K562 (cell line): Measurements from ENCODE around the gene ELMO1. TPM values are rescaled to one million over a fixed set of nuclear protein-coding genes. Genes with fewer than 3 reads are reported as not detected.

Experiments
- BRD4 ChIP-seq: fragments of 200-600 bp; sonication (generic); IDR thresholded peaks from 2 replicates; pipeline ENCODE4 v1.6.1; 2017; ENCODE audit warnings: inconsistent platforms
- BRD9 ChIP-seq: fragments of 450-650 bp; IDR thresholded peaks from 2 replicates; pipeline ENCODE4 v1.6.1; 2018; ENCODE audit warnings: low read depth; ENCODE audit not compliant: partially characterized antibody
- CC2D1A ChIP-seq: fragments of 450-650 bp; IDR thresholded peaks from 2 replicates; pipeline ENCODE4 v1.6.1; 2017; ENCODE audit warnings: mild to moderate bottlenecking
- ELF1 ChIP-seq: fragments of 200-800 bp; sonication (Bioruptor generic); IDR thresholded peaks from 2 replicates; pipeline ENCODE4 v1.6.1; 2016; ENCODE audit warnings: missing genetic modification characterization, missing compliant biosample characterization
- ETV1 ChIP-seq: fragments of 450-650 bp; conservative IDR thresholded peaks from 2 replicates; pipeline ENCODE4 v1.6.1; 2016; ENCODE audit warnings: missing genetic modification characterization, control low read depth, low read depth, missing compliant biosample characterization
- FOXM1 ChIP-seq, 2 experiments: fragments of 450-650 bp in 1 of 2; sonication (generic) in 1 of 2; formaldehyde crosslinking in 1 of 2; IDR thresholded peaks; 2 replicates each; pipeline versions ENCODE4 v1.6.1 to v1.9.0; 2017 to 2022; ENCODE audit warnings: low read depth in 2 of 2, mild to moderate bottlenecking in 2 of 2, missing genetic modification reagents in 1 of 2, moderate library complexity in 1 of 2
- GATAD2A ChIP-seq: fragments of 450-650 bp; IDR thresholded peaks from 2 replicates; pipeline ENCODE4 v1.6.1; 2017
- HDAC3 ChIP-seq: fragments of 450-650 bp; IDR thresholded peaks from 2 replicates; pipeline ENCODE4 v1.6.1; 2018; ENCODE audit warnings: borderline replicate concordance, mild to moderate bottlenecking, moderate library complexity; ENCODE audit not compliant: partially characterized antibody
- HDAC8 ChIP-seq: fragments of 450-650 bp; IDR thresholded peaks from 2 replicates; pipeline ENCODE4 v1.6.1; 2016; ENCODE audit warnings: mild to moderate bottlenecking, missing genetic modification characterization, moderate library complexity, missing compliant biosample characterization
- HIVEP1 ChIP-seq: fragments of 250-450 bp; sonication (Bioruptor Pico); IDR thresholded peaks from 2 replicates; pipeline ENCODE4 v1.4.0; 2020; ENCODE audit warnings: mild to moderate bottlenecking
- HLTF ChIP-seq: fragments of 450-650 bp; IDR thresholded peaks from 2 replicates; pipeline ENCODE4 v1.6.1; 2016
- HNRNPH1 ChIP-seq: fragments of 200-400 bp; formaldehyde crosslinking; optimal IDR thresholded peaks from 2 replicates; pipeline ENCODE3; 2017; ENCODE audit warnings: low read depth, mild to moderate bottlenecking, low read length, moderate library complexity
- IRF1 ChIP-seq: sonication (generic); formaldehyde crosslinking; IDR thresholded peaks from 2 replicates; pipeline ENCODE4 v1.8.0; 2022; ENCODE audit warnings: missing genetic modification reagents, mild to moderate bottlenecking, borderline replicate concordance
- MBD1 ChIP-seq: fragments of 250-450 bp; sonication (Bioruptor Pico); IDR thresholded peaks from 2 replicates; pipeline ENCODE4 v1.8.0; 2022; ENCODE audit warnings: inconsistent platforms
- MCM5 ChIP-seq: fragments of 450-650 bp; IDR thresholded peaks from 2 replicates; pipeline ENCODE4 v1.6.1; 2016; ENCODE audit warnings: low read depth
- NCOR1 ChIP-seq: fragments of 450-650 bp; IDR thresholded peaks from 2 replicates; pipeline ENCODE4 v1.6.1; 2016; ENCODE audit warnings: mild to moderate bottlenecking, moderate library complexity
- NFIX ChIP-seq: fragments of 250-450 bp; sonication (Bioruptor Pico); IDR thresholded peaks from 2 replicates; pipeline ENCODE4 v1.4.0; 2020; ENCODE audit warnings: low read depth, mild to moderate bottlenecking, moderate library complexity
- POLR2AphosphoS2 ChIP-seq: IDR thresholded peaks from 2 replicates; pipeline ENCODE4 v1.6.1; 2012; ENCODE audit warnings: low read length, improper control_type of control experiment
- RB1 ChIP-seq: fragments of 450-650 bp; IDR thresholded peaks from 2 replicates; pipeline ENCODE4 v1.6.1; 2017; ENCODE audit warnings: low read depth, mild to moderate bottlenecking
- RNF2 ChIP-seq: sonication (generic); IDR thresholded peaks from 2 replicates; pipeline ENCODE4 v1.6.1; 2016
- SIN3B ChIP-seq: fragments of 450-650 bp; IDR thresholded peaks from 2 replicates; pipeline ENCODE4 v1.6.1; 2017; ENCODE audit warnings: low read depth, mild to moderate bottlenecking, moderate library complexity
- TEAD1 ChIP-seq, 2 experiments: fragments of 450-650 bp in 1 of 2; sonication (generic) in 1 of 2; formaldehyde crosslinking; IDR thresholded peaks; 2 replicates each; pipeline versions ENCODE4 v1.4.0 to v1.8.0; 2020 to 2022; ENCODE audit warnings: mild to moderate bottlenecking in 2 of 2, missing genetic modification reagents in 1 of 2
- ZC3H11A ChIP-seq: IDR thresholded peaks from 2 replicates; pipeline ENCODE4 v1.6.1; 2012; ENCODE audit warnings: low read depth, low read length, improper control_type of control experiment
- ZC3H8 ChIP-seq: fragments of 450-650 bp; IDR thresholded peaks from 2 replicates; pipeline ENCODE4 v1.6.1; 2017
- ZNF408 ChIP-seq: fragments of 250-450 bp; sonication (Bioruptor Pico); IDR thresholded peaks from 2 replicates; pipeline ENCODE4 v1.4.0; 2020; ENCODE audit warnings: low read depth, mild to moderate bottlenecking, moderate library complexity
- polyA plus RNA-seq, 8 experiments: library from polyadenylated mRNA; depleted of rRNA in 4 of 8; stranded (reverse) in 5 of 8; unstranded in 3 of 8; fragments of >200 nt; fragmentation: Nextera tagmentation in 2 of 8; fragmentation: Illumina TruSeq in 1 of 8; extraction: Ambion mirVana in 2 of 8; extraction: Trizol in 1 of 8; gene quantifications; 2 replicates each; pipeline versions ENCODE4 v1.2.1 to v1.2.3, GENCODE V29; 2011 to 2014; ENCODE audit warnings: inconsistent platforms in 1 of 8, missing spikeins in 1 of 8
- total RNA-seq, 7 experiments: library from RNA; depleted of rRNA in 6 of 7; stranded (reverse); fragments of >200 nt in 6 of 7; fragmentation: Illumina TruSeq in 2 of 7; extraction: Trizol in 2 of 7; gene quantifications; 2 replicates each; pipeline versions ENCODE4 v1.2.1 to v1.2.3, GENCODE V29; 2011 to 2021; ENCODE audit warnings: low replicate concordance in 1 of 7
- TF ChIP-seq, protein P1 (sequence below): sonication (generic); formaldehyde crosslinking; IDR thresholded peaks from 2 replicates; pipeline ENCODE4 v1.8.1; 2023; ENCODE audit warnings: mild to moderate bottlenecking, missing genetic modification reagents, moderate library complexity
- TF ChIP-seq, protein P2 (sequence below), 2 experiments: fragments of 250-450 bp in 1 of 2; fragments of 450-650 bp in 1 of 2; sonication (Bioruptor Pico) in 1 of 2; IDR thresholded peaks; 2 replicates each; pipeline versions ENCODE4 v1.6.1 to v1.8.0; 2016 to 2021; ENCODE audit warnings: mild to moderate bottlenecking in 2 of 2, moderate library complexity in 2 of 2, missing compliant biosample characterization in 1 of 2, missing genetic modification characterization in 1 of 2

Gene ELMO1
- total and polyA plus RNA-seq, 9 of the 15 experiments (the other 6 are each of a cell fraction or from before 2014, with no cell fraction given): 0.36 to 7.2 (median 3.6) TPM

- TF ChIP-seq TEAD1 (CRISPR knock-in tag; IDR thresholded peaks at IDR 0.05) (peak in 1 of 2 experiments; percentile 69; a peak in 2 of 4 replicates), HIVEP1 (no peak), GATAD2A (no peak), ZNF408 (no peak), NCOR1 (peak; percentile 82), MCM5 (no peak), NFIX (CRISPR knock-in tag) (no peak), HDAC8 (tag) (no peak), HLTF (no peak), BRD4 (no peak), ZC3H8 (no peak), CC2D1A (no peak), HDAC3 (no peak), HNRNPH1 (no peak), SIN3B (no peak), POLR2AphosphoS2 (no peak), ZC3H11A (no peak), FOXM1 (IDR thresholded peaks at IDR 0.05; ENCODE audit: low read depth) (peak; percentile 35; the same call in 1 of the 2 replicates), FOXM1 (CRISPR knock-in tag; IDR thresholded peaks at IDR 0.05; ENCODE audit: low read depth) (no peak), ELF1 (tag) (no peak), MBD1 (no peak), RB1 (no peak), RNF2 (no peak), IRF1 (CRISPR knock-in tag) (no peak), ETV1 (tag) (no peak), BRD9 (no peak)
- TF ChIP-seq, protein P1, sequence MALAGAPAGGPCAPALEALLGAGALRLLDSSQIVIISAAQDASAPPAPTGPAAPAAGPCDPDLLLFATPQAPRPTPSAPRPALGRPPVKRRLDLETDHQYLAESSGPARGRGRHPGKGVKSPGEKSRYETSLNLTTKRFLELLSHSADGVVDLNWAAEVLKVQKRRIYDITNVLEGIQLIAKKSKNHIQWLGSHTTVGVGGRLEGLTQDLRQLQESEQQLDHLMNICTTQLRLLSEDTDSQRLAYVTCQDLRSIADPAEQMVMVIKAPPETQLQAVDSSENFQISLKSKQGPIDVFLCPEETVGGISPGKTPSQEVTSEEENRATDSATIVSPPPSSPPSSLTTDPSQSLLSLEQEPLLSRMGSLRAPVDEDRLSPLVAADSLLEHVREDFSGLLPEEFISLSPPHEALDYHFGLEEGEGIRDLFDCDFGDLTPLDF: no peak
- TF ChIP-seq, protein P2, sequence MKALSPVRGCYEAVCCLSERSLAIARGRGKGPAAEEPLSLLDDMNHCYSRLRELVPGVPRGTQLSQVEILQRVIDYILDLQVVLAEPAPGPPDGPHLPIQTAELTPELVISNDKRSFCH (CRISPR knock-in tag; IDR thresholded peaks at IDR 0.05): no peak
- TF ChIP-seq, protein P2 (tag; IDR thresholded peaks at IDR 0.05): no peak
Observed at GRCh38 chr7:37405603-37406122, 43.0 kb downstream of the ELMO1 start (continued).
